ENCODE data around the gene CIB4.

Gene CIB4

GRCh38 chr2:26619521-26619951, 21.6 kb downstream of the CIB4 start:
- DNase-seq = no peak

- no peak for DNase-seq
Measured at GRCh38 chr2:26619096-26619495, 22.1 kb downstream of the CIB4 start.

- no peak for DNase-seq
Measured at GRCh38 chr2:26618611-26619010, 22.6 kb downstream of the CIB4 start.

GRCh38 chr2:26617588-26618083, 23.5 kb downstream of the CIB4 start:
- DNase-seq = no peak

GRCh38 chr2:26616706-26617587, 24.2 kb downstream of the CIB4 start:
- DNase-seq = peak; percentile 2

GRCh38 chr2:26615860-26616705, 25.1 kb downstream of the CIB4 start:
- peak; percentile 5 for DNase-seq

GRCh38 chr2:26615336-26615859, 25.8 kb downstream of the CIB4 start:
- DNase-seq = no peak

- DNase-seq = no peak
Measured at GRCh38 chr2:26614216-26615138, 26.7 kb downstream of the CIB4 start.

GRCh38 chr2:26613241-26614215, 27.6 kb downstream of the CIB4 start:
- DNase-seq = peak; percentile 3

GRCh38 chr2:26612522-26613240, 28.5 kb downstream of the CIB4 start:
- DNase-seq = no peak

GRCh38 chr2:26612034-26612433, 29.1 kb downstream of the CIB4 start:
- DNase-seq = peak; percentile 0

GRCh38 chr2:26610504-26611335, 30.4 kb downstream of the CIB4 start:
- DNase-seq = peak; percentile 1

GRCh38 chr2:26609839-26610277, 31.3 kb downstream of the CIB4 start:
- DNase-seq = peak; percentile 7

- no peak for DNase-seq
Measured at GRCh38 chr2:26609205-26609631, 31.9 kb downstream of the CIB4 start.

- DNase-seq = no peak
Measured at GRCh38 chr2:26608557-26608956, 32.6 kb downstream of the CIB4 start.

GRCh38 chr2:26607698-26608097, 33.5 kb downstream of the CIB4 start:
- no peak for DNase-seq

GRCh38 chr2:26606847-26607190, 34.3 kb downstream of the CIB4 start:
- DNase-seq = no peak

GRCh38 chr2:26605999-26606846, 34.9 kb downstream of the CIB4 start:
- DNase-seq = no peak

All from activated CD4-positive, alpha-beta T cell treated with anti-CD3 and anti-CD28 coated beads for 1 hour (primary cell).